GM20000 (cell line): ENCODE results near the gene PIAS2.
"Not testable (repeated sequence)": the region's sequence is repeated elsewhere in the genome, so short reads cannot be mapped to it uniquely, and the experiment has no call there.

Experiments used
- DNase-seq: peaks from one replicate; pipeline ENCODE4 v3.0.0; 2012; ENCODE audit warnings: low spot score
- TF ChIP-seq, protein P1 (sequence below): IDR thresholded peaks from 2 replicates; pipeline ENCODE4 v1.5.1; 2012; ENCODE audit warnings: mild to moderate bottlenecking, control low read depth; ENCODE audit errors: extremely low read depth, missing control alignments

The PIAS2 gene

DNA sequence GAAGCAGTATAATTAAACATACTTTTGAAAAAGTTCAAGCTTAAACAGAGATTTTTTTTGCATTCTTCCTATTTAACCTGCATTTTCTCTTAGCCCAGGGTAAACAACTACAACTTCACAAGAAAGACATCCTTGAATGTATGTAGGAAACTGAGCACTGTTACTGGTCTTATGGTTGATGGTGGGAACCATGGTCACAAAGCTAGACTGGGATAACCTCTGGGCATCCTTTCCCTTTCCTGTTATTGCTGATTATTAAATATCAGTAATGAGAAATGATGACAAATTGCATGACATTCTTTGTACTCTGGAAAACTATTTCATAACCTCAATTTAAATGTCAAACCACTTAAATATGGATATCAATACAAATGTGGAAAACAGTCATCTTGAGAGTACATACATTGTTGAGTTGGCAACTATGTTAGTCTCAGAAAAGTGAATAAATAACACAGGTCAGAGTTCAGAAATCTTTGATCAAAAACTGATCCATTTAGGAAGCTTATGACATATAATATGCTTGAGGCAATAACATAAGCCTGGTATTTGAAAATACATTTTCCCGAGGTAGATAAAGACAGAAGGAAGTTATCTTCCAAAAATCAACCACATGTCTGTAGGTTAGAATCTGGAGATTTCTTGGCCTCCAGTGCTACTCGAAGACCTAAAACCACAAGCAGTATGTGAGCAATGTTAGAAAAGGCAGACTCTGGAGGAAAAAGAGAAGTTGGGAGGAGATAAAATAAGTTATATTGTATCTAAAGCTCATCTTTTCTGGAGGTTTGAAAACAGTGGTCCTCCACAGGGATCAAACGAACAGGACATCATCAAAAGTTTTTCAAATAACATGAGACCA is 95.2 kb downstream of the PIAS2 start:
- TF ChIP-seq, protein P1, sequence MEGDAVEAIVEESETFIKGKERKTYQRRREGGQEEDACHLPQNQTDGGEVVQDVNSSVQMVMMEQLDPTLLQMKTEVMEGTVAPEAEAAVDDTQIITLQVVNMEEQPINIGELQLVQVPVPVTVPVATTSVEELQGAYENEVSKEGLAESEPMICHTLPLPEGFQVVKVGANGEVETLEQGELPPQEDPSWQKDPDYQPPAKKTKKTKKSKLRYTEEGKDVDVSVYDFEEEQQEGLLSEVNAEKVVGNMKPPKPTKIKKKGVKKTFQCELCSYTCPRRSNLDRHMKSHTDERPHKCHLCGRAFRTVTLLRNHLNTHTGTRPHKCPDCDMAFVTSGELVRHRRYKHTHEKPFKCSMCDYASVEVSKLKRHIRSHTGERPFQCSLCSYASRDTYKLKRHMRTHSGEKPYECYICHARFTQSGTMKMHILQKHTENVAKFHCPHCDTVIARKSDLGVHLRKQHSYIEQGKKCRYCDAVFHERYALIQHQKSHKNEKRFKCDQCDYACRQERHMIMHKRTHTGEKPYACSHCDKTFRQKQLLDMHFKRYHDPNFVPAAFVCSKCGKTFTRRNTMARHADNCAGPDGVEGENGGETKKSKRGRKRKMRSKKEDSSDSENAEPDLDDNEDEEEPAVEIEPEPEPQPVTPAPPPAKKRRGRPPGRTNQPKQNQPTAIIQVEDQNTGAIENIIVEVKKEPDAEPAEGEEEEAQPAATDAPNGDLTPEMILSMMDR, result no peak
- DNase-seq, result no peak

DNA sequence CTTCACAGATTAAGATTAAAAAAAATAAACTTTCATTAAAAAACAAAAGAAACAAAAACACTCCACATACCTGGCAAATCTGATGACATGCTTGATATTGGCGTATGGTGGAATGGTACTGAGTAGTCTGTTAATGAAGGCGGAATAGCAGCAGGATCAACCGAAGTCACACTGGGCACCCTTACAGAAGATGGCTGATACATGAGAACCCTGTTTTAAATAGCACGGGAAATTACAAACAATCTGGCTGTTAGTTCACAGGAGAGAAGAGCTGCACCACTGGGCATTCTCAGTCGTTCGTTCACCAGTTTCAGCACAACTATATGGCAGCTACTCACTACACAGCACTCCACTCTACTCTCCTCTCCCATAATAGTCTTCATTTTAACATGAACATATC is 96.4 kb downstream of the PIAS2 start:
- DNase-seq, result no peak
- TF ChIP-seq, protein P1, result no peak

DNA sequence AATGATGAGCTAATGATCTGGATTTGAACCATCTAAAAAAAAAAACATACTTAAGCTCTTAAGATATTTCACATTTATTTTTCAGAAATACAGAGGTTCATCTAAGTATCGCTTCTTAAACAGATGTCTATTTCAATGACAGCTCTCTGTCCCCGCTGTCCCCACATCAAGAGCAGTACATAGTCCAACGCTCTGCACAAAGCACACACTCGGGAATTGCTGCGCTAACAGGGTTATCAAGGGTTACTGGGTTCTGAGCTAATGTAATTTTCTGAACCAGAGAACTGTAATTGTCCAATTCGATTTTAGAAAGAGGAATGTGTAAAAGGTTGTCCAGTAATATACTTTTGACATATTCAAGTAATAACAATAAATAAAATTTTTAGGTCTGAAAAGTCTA is 101.6 kb downstream of the PIAS2 start:
- TF ChIP-seq, protein P1, result no peak
- DNase-seq, result no peak

DNA sequence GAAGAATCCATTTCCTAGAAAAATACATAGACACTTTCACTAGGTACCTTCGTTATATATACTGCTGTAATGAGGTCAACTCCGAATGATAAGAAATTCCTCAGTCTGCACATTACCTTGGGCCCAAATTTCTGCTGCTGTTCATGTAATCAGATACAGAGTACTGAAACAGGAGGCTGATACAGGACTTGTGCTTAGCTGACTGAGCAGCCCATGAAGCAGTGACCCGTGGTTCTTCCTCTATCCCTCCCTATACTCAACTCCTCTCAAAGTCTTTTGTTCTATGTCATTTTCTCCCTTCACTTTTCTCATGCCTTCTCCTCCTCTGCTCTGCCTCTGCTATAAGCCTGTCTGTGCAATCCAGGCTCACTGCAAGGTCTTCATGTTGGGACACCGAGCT is 102.9 kb downstream of the PIAS2 start:
- TF ChIP-seq, protein P1, result no peak
- no peak for DNase-seq

DNA sequence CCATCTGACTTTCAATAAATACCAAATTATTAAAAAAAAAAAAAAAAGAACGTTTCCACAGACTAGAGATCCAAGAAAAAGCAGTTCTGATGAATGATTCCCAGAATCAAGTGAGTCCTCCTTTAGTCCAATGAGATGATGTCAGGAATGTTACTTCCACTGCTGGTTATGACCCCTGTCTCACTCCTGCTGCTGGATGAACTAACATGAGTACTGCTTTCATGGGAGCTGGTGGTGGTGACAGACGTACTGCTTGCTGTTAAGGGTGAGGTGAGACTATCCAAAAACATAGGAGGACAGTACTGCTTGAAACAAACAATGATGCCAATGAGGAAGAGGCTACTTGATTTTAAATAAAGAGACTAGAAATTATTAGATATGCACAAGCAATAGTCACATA is 105.0 kb downstream of the PIAS2 start:
- DNase-seq, result no peak
- TF ChIP-seq, protein P1, result no peak

DNA sequence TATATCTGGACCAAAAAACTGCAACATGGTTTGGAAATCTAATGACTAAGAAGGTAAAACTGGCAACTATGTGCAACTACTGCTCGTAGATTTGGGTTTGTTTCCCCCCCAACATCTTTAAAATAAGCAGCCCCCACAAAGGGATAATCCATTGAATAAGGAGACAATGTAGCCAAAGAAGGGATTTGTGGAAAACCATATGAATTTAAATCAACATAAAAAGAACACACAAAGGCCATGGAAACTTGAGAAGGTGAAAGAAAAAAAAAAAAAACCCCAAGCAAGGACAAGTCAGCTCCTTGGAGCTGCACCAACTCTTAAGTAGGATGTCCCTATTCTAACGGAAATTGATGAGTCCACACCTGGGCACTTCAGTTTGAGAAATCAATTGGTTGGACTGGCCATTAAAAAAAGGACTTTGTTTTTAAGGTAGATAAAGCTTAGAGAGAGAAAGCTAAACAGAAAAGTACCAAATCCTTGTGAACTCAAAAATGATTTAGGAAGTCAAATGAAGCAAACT is 106.8 kb downstream of the PIAS2 start:
- DNase-seq, result no peak
- TF ChIP-seq, protein P1, result no peak

DNA sequence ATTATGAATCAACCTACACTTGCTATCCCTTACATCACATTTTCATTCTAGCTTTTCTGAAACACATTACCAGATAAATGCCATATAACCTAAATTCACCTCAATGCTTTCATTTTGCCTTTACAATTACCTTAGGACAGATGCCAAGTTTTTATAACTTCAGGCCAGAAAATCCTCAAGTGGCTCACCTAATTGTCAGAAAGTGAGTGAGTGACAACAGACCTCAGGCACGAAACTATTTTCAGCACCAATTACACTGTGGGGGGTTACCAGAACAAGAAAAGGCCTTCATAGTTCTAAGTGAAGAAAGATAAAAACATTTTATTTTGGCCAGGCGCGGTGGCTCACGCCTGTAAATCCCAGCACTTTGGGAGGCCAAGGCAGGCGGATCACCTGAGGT is 108.2 kb downstream of the PIAS2 start:
- no peak for DNase-seq
- TF ChIP-seq, protein P1, result no peak

DNA sequence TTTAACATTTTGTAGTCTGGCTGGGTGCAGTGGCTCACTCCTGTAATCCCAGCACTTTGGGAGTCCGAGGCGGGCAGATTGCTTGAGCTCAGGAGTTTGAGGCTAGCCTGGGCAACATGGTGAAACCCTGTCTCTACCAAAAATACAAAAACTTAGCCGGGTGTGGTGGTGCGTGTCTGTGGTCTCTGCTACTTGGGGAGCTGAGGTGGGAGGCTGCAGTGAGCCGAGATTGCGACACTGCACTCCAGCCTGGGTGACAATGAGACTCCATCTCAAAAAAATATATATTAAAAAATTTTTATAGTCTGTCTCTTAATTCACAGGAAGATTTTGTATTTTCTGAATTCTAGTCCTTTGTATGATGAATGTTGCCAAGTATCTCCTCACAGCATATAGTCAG is 121.4 kb downstream of the PIAS2 start:
- not testable (repeated sequence) for DNase-seq
